ENCODE results near the gene KLHL3. TPM values are rescaled to one million over a fixed set of nuclear protein-coding genes. Genes with fewer than 3 reads are reported as not detected.
"Not testable (repeated sequence)": the region's sequence is repeated elsewhere in the genome, so short reads cannot be mapped to it uniquely, and the experiment has no call there.

KLHL3 gene
- total RNA-seq, 1 experiment from 2014 or later = 3.5 TPM

DNA sequence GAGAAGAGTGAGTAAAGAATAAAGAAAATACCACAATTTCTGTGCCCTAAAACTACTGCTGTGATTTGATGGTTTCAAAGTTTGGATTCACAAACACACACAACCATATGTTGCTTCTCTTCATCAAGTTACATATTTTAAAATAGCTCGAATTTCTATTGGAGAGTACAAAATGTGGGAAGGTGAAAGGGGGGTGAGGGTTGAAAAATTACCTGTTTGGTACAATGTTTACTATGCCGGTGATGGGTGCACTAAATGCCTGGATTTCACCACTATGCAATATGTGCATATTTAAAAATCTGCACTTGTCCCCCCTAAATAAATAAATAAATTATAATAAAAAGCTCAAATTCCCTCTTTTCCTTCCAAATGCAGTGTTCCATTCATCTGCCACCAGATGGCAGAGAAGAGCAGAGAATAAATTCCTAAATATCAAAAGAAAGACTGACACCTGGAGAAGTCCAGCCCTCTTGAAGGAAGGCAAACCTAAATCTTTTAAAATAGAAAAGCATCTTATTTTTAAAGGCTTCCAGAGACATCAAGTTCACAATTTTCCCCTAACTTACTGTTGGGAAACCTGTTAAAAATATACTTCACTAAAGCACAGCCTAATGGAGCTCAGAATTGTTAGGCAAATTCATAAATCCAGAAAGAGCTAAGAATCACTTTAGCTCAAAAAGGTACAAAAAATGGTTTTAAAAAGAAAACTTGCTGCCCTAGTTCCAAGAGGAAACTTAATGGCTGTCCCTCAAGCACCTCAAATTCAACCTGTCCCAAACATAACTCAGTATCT is 43.1 kb upstream of the KLHL3 start:
- H3K4me3 ChIP-seq (ENCODE audit: low read depth, low read length) = no peak overlapping the region
- POLR2A ChIA-PET = interaction anchor here (1.0 kb wide), 1 partner anchor 254 kb away, joined by 4 read pairs; the partner anchor contains the start of gene FAM13B
- no peaks in the 10 kb centered on the region for H3K27me3 ChIP-seq (replicated peaks; ENCODE audit: control insufficient read depth, insufficient read depth, low read length)
- DNase-seq = peak in 1 of 2 experiments; percentile 34
- no TSS peak for BruUV-seq (replicated peaks)
- H3K36me3 ChIP-seq (ENCODE audit: control insufficient read depth, insufficient read depth, low read length) = no peaks in the 10 kb centered on the region
- H3K4me1 ChIP-seq = no peaks in the 10 kb centered on the region
- H3K36me3 Mint-ChIP-seq (ENCODE audit: insufficient read depth, unreplicated experiment) = no peaks in the 10 kb centered on the region
- CTCF ChIA-PET = interaction anchor here (0.6 to 2.4 kb wide), 16 partner anchors 15 to 752 kb away, joined by 3 to 12 read pairs (median 4); no protein-coding TSS in a partner anchor
- intact Hi-C loops (cut with micrococcal nuclease; ENCODE audit: unreplicated experiment) = loop anchor here (1.0 kb wide), 1 partner anchor 43 kb away; no protein-coding TSS in a partner anchor
- TF ChIP-seq, protein P1, sequence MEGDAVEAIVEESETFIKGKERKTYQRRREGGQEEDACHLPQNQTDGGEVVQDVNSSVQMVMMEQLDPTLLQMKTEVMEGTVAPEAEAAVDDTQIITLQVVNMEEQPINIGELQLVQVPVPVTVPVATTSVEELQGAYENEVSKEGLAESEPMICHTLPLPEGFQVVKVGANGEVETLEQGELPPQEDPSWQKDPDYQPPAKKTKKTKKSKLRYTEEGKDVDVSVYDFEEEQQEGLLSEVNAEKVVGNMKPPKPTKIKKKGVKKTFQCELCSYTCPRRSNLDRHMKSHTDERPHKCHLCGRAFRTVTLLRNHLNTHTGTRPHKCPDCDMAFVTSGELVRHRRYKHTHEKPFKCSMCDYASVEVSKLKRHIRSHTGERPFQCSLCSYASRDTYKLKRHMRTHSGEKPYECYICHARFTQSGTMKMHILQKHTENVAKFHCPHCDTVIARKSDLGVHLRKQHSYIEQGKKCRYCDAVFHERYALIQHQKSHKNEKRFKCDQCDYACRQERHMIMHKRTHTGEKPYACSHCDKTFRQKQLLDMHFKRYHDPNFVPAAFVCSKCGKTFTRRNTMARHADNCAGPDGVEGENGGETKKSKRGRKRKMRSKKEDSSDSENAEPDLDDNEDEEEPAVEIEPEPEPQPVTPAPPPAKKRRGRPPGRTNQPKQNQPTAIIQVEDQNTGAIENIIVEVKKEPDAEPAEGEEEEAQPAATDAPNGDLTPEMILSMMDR (IDR thresholded peaks at IDR 0.05; ENCODE audit: insufficient read depth in 1 of 2, low read depth in 1 of 2, low read length in 1 of 2, severe bottlenecking in 1 of 2, unreplicated experiment in 1 of 2) = peak; percentile 76 to 89
- H3K9me3 Mint-ChIP-seq (ENCODE audit: unreplicated experiment) = no peaks in the 10 kb centered on the region
- no peak overlapping the region for H3K27ac Mint-ChIP-seq (ENCODE audit: unreplicated experiment)
- no peaks in the 10 kb centered on the region for H3K4me1 Mint-ChIP-seq (ENCODE audit: low read depth, unreplicated experiment)
- H3K27me3 Mint-ChIP-seq (ENCODE audit: insufficient read depth, unreplicated experiment) = peaks cover 13% of the 10 kb centered on the region
- no peak overlapping the region for H3K4me3 Mint-ChIP-seq (ENCODE audit: unreplicated experiment)
- H3K9me3 ChIP-seq = no peaks in the 10 kb centered on the region

DNA sequence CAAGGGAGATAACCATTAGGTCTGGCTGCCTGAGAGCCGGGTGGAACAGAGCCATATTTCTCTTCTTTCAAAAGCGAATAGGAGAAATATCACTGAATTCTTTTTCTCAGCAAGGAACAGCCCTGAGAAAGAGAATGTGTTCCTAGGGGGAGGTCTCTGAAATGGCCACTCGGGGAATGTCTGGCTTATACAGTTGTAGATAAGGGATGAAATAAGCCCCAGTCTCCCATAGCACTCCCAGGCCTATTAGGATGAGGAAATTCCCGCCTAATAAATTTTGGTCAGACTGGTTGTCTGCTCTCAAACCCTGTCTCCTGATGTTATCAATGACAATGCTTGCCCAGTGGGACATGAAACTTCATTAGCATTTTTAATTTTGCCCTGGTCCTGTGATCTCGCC is 32.0 kb upstream of the KLHL3 start:
- H3K27me3 ChIP-seq (replicated peaks; ENCODE audit: control insufficient read depth, insufficient read depth, low read length); H3K36me3 ChIP-seq (ENCODE audit: control insufficient read depth, insufficient read depth, low read length); H3K4me1 Mint-ChIP-seq (ENCODE audit: low read depth, unreplicated experiment); POLR2A ChIA-PET; H3K36me3 Mint-ChIP-seq (ENCODE audit: insufficient read depth, unreplicated experiment); H3K4me3 ChIP-seq (ENCODE audit: low read depth, low read length); H3K27me3 Mint-ChIP-seq (ENCODE audit: insufficient read depth, unreplicated experiment); H3K4me3 Mint-ChIP-seq (ENCODE audit: unreplicated experiment); DNase-seq; BruUV-seq (replicated peaks); H3K4me1 ChIP-seq; intact Hi-C loops (cut with micrococcal nuclease; ENCODE audit: unreplicated experiment); H3K27ac Mint-ChIP-seq (ENCODE audit: unreplicated experiment); H3K9me3 ChIP-seq; CTCF ChIA-PET: not testable (repeated sequence)
- H3K9me3 Mint-ChIP-seq (ENCODE audit: unreplicated experiment) = peaks cover 56% of the 10 kb centered on the region

DNA sequence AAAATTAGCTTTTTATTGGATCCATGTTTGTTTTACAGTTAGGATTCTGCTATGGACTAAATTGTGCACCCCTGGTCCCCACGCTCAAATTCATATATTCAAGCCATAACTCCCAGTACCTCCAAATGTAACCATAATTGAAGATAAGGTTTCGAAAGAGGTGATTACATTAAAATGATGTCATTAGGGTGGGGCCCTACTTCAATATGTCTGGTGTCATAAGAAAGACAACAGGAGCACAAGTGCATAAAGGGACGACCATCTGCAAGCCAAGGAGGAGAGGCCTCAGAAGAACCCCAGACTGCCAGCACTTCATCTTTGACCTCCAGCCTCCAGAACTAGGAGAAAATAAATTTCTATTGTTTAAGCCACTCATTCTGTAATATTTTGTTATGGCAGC is 25.7 kb upstream of the KLHL3 start:
- POLR2A ChIA-PET = no interaction called here
- H3K9me3 ChIP-seq = peaks cover 4% of the 10 kb centered on the region; the same call in 1 of the 2 replicates
- Mint-ChIP-seq H3K27ac (ENCODE audit: unreplicated experiment) (no peak overlapping the region), H3K4me3 (ENCODE audit: unreplicated experiment) (no peak overlapping the region), H3K27me3 (ENCODE audit: insufficient read depth, unreplicated experiment) (peaks cover 2% of the 10 kb centered on the region), H3K36me3 (ENCODE audit: insufficient read depth, unreplicated experiment) (peaks cover 4% of the 10 kb centered on the region), H3K9me3 (ENCODE audit: unreplicated experiment) (peaks cover 16% of the 10 kb centered on the region), H3K4me1 (ENCODE audit: low read depth, unreplicated experiment) (no peaks in the 10 kb centered on the region)
- H3K4me1 ChIP-seq = peaks cover 10% of the 10 kb centered on the region
- CTCF ChIA-PET = no interaction called here
- H3K36me3 ChIP-seq (ENCODE audit: control insufficient read depth, insufficient read depth, low read length) = no peaks in the 10 kb centered on the region
- TF ChIP-seq, protein P1 (IDR thresholded peaks at IDR 0.05; ENCODE audit: insufficient read depth in 1 of 2, low read depth in 1 of 2, low read length in 1 of 2, severe bottlenecking in 1 of 2, unreplicated experiment in 1 of 2) = no peak
- intact Hi-C loops (cut with micrococcal nuclease; ENCODE audit: unreplicated experiment) = no loop called here
- DNase-seq = no peak
- no peaks in the 10 kb centered on the region for H3K27me3 ChIP-seq (replicated peaks; ENCODE audit: control insufficient read depth, insufficient read depth, low read length)
- BruUV-seq (replicated peaks) = no TSS peak
- no peak overlapping the region for H3K4me3 ChIP-seq (ENCODE audit: low read depth, low read length)

Data from Caco-2 (cell line).